ENCODE data around the gene RASGRP1. TPM values are rescaled to one million over a fixed set of nuclear protein-coding genes. Genes with fewer than 3 reads are reported as not detected.

The RASGRP1 gene
- total and polyA plus RNA-seq, 7 donors: 0.01 to 0.27 (median 0.16) TPM; not detected in 1

DNA sequence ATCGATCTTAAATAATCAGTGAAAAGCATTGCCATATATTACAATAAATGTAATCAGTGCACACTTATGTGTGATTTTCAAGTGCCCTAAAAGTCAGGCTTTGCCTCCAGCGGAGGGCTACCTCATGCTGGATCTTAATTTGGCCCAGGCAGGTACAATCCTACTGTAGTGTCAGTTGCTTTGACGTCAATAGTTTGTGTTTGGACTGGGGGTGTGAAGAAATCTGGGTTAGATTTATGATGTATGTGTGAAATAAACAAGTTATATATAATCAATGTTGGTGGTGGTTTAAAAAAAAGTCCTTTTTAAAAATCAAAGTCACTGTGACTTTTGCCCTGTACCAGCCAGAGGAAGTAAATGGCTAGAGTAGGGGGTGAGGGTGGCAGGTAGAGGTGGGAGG is 14.0 kb upstream of the RASGRP1 start:
- no peaks in the 10 kb centered on the region for H3K27me3 ChIP-seq (ENCODE audit: insufficient read depth in 3 of 3, low read length in 2 of 3)
- no peak for ATAC-seq
- no peak for TF ChIP-seq CTCF (IDR thresholded peaks at IDR 0.05)
- no peak overlapping the region for H3K4me3 ChIP-seq
- WGBS, 3 donors: 78 to 83% (median 83%) methylated on average over 3 of the region's 3 CpGs
- intact Hi-C loops (cut with DNase I): no loop called here
- no peaks in the 10 kb centered on the region for H3K4me1 ChIP-seq
- H3K9me3 ChIP-seq: no peaks in the 10 kb centered on the region
- no peaks in the 10 kb centered on the region for H3K36me3 ChIP-seq (ENCODE audit: insufficient read depth in 1 of 2, low read depth in 1 of 2)
- DNase-seq: no peak
- H3K27ac ChIP-seq: no peak overlapping the region

DNA sequence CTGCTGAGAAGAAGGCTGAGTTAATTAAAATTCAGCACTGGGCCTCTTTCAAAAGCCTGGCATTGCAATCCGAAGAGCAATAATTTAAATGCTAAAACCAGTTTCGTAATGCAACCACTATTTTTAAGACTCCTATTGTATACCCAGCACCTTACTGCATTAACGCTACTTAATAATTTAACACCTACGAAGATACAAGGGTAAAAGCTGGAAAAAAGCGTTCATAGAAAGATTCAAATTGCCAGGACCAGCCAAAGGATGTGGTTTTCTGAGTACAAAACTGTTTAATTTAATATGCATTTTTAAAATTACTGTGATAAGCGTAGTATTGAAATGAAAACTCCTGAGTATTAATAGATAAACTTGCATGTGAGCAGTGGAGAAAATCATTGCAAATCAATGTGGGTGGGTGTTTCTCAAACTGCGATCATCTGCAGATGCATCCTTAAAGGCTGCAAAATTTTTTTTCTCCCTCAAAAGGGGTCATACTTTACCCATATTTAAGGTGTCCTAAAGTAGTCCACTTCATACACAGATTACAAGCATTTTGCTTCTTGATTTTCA is 12.9 kb upstream of the RASGRP1 start:
- TF ChIP-seq CTCF (IDR thresholded peaks at IDR 0.05): no peak
- no peak for DNase-seq
- WGBS, 3 donors: 81 to 86% (median 82%) methylated on average over 7 of the region's 7 CpGs

DNA sequence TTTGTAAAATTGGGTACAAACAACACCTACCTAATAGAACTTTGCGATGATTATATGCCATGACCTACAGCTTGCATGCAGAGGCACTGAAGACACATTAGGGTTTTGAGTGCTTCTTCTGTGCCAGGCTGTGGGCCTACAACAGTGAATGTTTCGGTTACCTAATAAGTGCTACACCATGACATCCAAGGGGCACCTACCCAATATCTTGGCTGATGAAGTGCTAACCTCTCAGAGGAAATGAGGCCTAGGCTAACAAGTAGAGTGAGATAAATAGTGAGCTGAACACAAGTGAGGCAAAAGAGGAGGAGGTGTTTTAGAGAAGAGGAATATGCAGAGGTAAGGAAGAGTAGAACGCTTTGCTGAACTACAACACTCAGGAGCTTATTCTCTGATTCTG is 12.2 kb upstream of the RASGRP1 start:
- WGBS, 3 donors: 93 to 99% (median 95%) methylated on average over 3 of the region's 3 CpGs
- no peak for ATAC-seq
- H3K4me1 ChIP-seq: no peaks in the 10 kb centered on the region
- H3K9me3 ChIP-seq: no peaks in the 10 kb centered on the region
- no peak overlapping the region for H3K27ac ChIP-seq
- H3K27me3 ChIP-seq (ENCODE audit: insufficient read depth in 3 of 3, low read length in 2 of 3): no peaks in the 10 kb centered on the region
- intact Hi-C loops (cut with DNase I): no loop called here
- H3K36me3 ChIP-seq (ENCODE audit: insufficient read depth in 1 of 2, low read depth in 1 of 2): no peaks in the 10 kb centered on the region
- DNase-seq: no peak
- H3K4me3 ChIP-seq: no peak overlapping the region
- TF ChIP-seq CTCF (IDR thresholded peaks at IDR 0.05): no peak

More for the DNA sequence above, 12.9 kb upstream of the RASGRP1 start:
- no peaks in the 10 kb centered on the region for H3K4me1 ChIP-seq
- H3K9me3 ChIP-seq: no peaks in the 10 kb centered on the region
- no peaks in the 10 kb centered on the region for H3K27me3 ChIP-seq (ENCODE audit: insufficient read depth in 3 of 3, low read length in 2 of 3)
- no peaks in the 10 kb centered on the region for H3K36me3 ChIP-seq (ENCODE audit: insufficient read depth in 1 of 2, low read depth in 1 of 2)
- intact Hi-C loops (cut with DNase I): no loop called here
- ATAC-seq: no peak
- no peak overlapping the region for H3K4me3 ChIP-seq
- H3K27ac ChIP-seq: no peak overlapping the region

GRCh38 chr15:38576261-38576660 is 11.6 kb upstream of the RASGRP1 start:
- DNase-seq (no peak), ATAC-seq (no peak)
- Histone ChIP-seq H3K4me3 (no peak overlapping the region), H3K36me3 (ENCODE audit: insufficient read depth in 1 of 2, low read depth in 1 of 2) (no peaks in the 10 kb centered on the region), H3K4me1 (no peaks in the 10 kb centered on the region), H3K27ac (no peak overlapping the region), H3K9me3 (no peaks in the 10 kb centered on the region), H3K27me3 (ENCODE audit: insufficient read depth in 3 of 3, low read length in 2 of 3) (no peaks in the 10 kb centered on the region)
- intact Hi-C loops (cut with DNase I): no loop called here
- 82 to 88% (median 82%) methylated on average over 1 of the region's 1 CpG for WGBS, 3 donors
- TF ChIP-seq CTCF (IDR thresholded peaks at IDR 0.05): no peak

GRCh38 chr15:38565287-38565670 is 665 bp upstream of the RASGRP1 start:
- WGBS, 3 donors: 53 to 63% (median 59%) methylated on average over 16 of the region's 16 CpGs
- intact Hi-C loops (cut with DNase I): loop anchor here in 1 of 2 donors (10.0 kb wide), 1 partner anchor 120 kb away; no protein-coding TSS in a partner anchor

More at GRCh38 chr15:38565287-38565670, 665 bp upstream of the RASGRP1 start:
- TF ChIP-seq CTCF (IDR thresholded peaks at IDR 0.05): no peak
- no peaks in the 10 kb centered on the region for H3K36me3 ChIP-seq (ENCODE audit: insufficient read depth in 1 of 2, low read depth in 1 of 2)
- H3K4me3 ChIP-seq: no peak overlapping the region
- H3K27me3 ChIP-seq (ENCODE audit: insufficient read depth in 3 of 3, low read length in 2 of 3): peaks cover 0 to 22% (median 0%) of the 10 kb centered on the region in 3 donors
- peaks cover 3% of the 10 kb centered on the region for H3K4me1 ChIP-seq
- H3K27ac ChIP-seq: no peak overlapping the region
- ATAC-seq (peak in 1 of 4 donors; percentile 15), DNase-seq (no peak)
- no peaks in the 10 kb centered on the region for H3K9me3 ChIP-seq
